Spleen (tissue), 7 donors: ENCODE results near the gene CTLA4.

Experiments
- CTCF ChIP-seq, 11 experiments: fragments of 200-600 bp in 7 of 11; fragments of 450-650 bp in 4 of 11; sonication (generic) in 4 of 11; IDR thresholded peaks in 8 of 11; conservative IDR thresholded peaks in 3 of 11; 1 replicate in 7 of 11; 2 replicates in 4 of 11; pipeline versions ENCODE4 v1.4.0 to v1.8.0; 2016 to 2021; ENCODE audit warnings: antibody characterized with exemption in 11 of 11, inconsistent platforms in 4 of 11, mild to moderate bottlenecking in 1 of 11
- POLR2A ChIP-seq, 3 donors: fragments of 450-650 bp; IDR thresholded peaks; one replicate each; pipeline ENCODE4 v1.5.1; 2017; ENCODE audit warnings: antibody characterized with exemption in 3 of 3, mild to moderate bottlenecking in 1 of 3
- POLR2AphosphoS5 ChIP-seq, 3 donors: sonication (generic); formaldehyde crosslinking; IDR thresholded peaks; one replicate each; pipeline ENCODE4 v1.5.1; 2017; ENCODE audit warnings: antibody characterized with exemption in 3 of 3
- donor health status: DM: no; HTN: no; CAD: no; lungs with moderate emphysema.
- donor health status: DM: no; HTN: no; CAD: no.
- donor health status: DM: no; HTN: no; CAD: no.

GRCh38 chr2:203849010-203849409 is 18.6 kb upstream of the CTLA4 start:
- no peak for TF ChIP-seq CTCF (IDR thresholded peaks at IDR 0.05 in 8 of 11, conservative IDR thresholded peaks at IDR 0.05 in 3 of 11)
- no peak for TF ChIP-seq POLR2A (IDR thresholded peaks at IDR 0.05)
- TF ChIP-seq POLR2AphosphoS5 (IDR thresholded peaks at IDR 0.05): no peak
